ENCODE data around the gene KLHL30. TPM values are rescaled to one million over a fixed set of nuclear protein-coding genes. Genes with fewer than 3 reads are reported as not detected.

KLHL30 gene
- polyA plus RNA-seq, 2 donors = 0.21 to 0.24 TPM

GRCh38 chr2:238126775-238127164 is 11.7 kb upstream of the KLHL30 start:
- Histone ChIP-seq H3K36me3 (ENCODE audit: control insufficient read depth in 2 of 2, insufficient read depth in 2 of 2, low read length in 1 of 2) (no peaks in the 10 kb centered on the region), H3K4me3 (ENCODE audit: low read depth in 1 of 2, low read length in 2 of 2) (no peak overlapping the region), H3K4me1 (ENCODE audit: control insufficient read depth in 2 of 2, insufficient read depth in 2 of 2, low read length in 1 of 2) (peaks cover 0 to 7% of the 10 kb centered on the region in 2 donors), H3K27ac (ENCODE audit: low read depth in 2 of 2, low read length in 1 of 2) (no peak overlapping the region), H3K9me3 (ENCODE audit: control insufficient read depth in 2 of 2, insufficient read depth in 1 of 2, low read depth in 1 of 2, low read length in 1 of 2) (no peaks in the 10 kb centered on the region), H3K27me3 (ENCODE audit: control insufficient read depth in 1 of 2, insufficient read depth in 2 of 2, low read length in 2 of 2) (no peaks in the 10 kb centered on the region)
- 78 to 81% methylated on average over 2 of the region's 2 CpGs for WGBS, 2 donors

GRCh38 chr2:238127165-238128060 is 11.1 kb upstream of the KLHL30 start:
- no peak overlapping the region for H3K27ac ChIP-seq (ENCODE audit: low read depth in 2 of 2, low read length in 1 of 2)
- H3K27me3 ChIP-seq (ENCODE audit: control insufficient read depth in 1 of 2, insufficient read depth in 2 of 2, low read length in 2 of 2) = no peaks in the 10 kb centered on the region
- H3K9me3 ChIP-seq (ENCODE audit: control insufficient read depth in 2 of 2, insufficient read depth in 1 of 2, low read depth in 1 of 2, low read length in 1 of 2) = no peaks in the 10 kb centered on the region
- WGBS, 2 donors = 48 to 50% methylated on average over 33 to 36 of the region's 36 CpGs
- no peak overlapping the region for H3K4me3 ChIP-seq (ENCODE audit: low read depth in 1 of 2, low read length in 2 of 2)
- H3K4me1 ChIP-seq (ENCODE audit: control insufficient read depth in 2 of 2, insufficient read depth in 2 of 2, low read length in 1 of 2) = peaks cover 0 to 7% of the 10 kb centered on the region in 2 donors
- H3K36me3 ChIP-seq (ENCODE audit: control insufficient read depth in 2 of 2, insufficient read depth in 2 of 2, low read length in 1 of 2) = no peaks in the 10 kb centered on the region

GRCh38 chr2:238128061-238128440 is 10.4 kb upstream of the KLHL30 start:
- Histone ChIP-seq H3K27ac (ENCODE audit: low read depth in 2 of 2, low read length in 1 of 2) (no peak overlapping the region), H3K9me3 (ENCODE audit: control insufficient read depth in 2 of 2, insufficient read depth in 1 of 2, low read depth in 1 of 2, low read length in 1 of 2) (no peaks in the 10 kb centered on the region), H3K4me3 (ENCODE audit: low read depth in 1 of 2, low read length in 2 of 2) (no peak overlapping the region), H3K36me3 (ENCODE audit: control insufficient read depth in 2 of 2, insufficient read depth in 2 of 2, low read length in 1 of 2) (no peaks in the 10 kb centered on the region), H3K27me3 (ENCODE audit: control insufficient read depth in 1 of 2, insufficient read depth in 2 of 2, low read length in 2 of 2) (no peaks in the 10 kb centered on the region), H3K4me1 (ENCODE audit: control insufficient read depth in 2 of 2, insufficient read depth in 2 of 2, low read length in 1 of 2) (peaks cover 0 to 7% of the 10 kb centered on the region in 2 donors)
- 86% methylated on average over 22 of the region's 22 CpGs for WGBS, 2 donors

- no peak overlapping the region for H3K4me3 ChIP-seq (ENCODE audit: low read depth in 1 of 2, low read length in 2 of 2)
- no peaks in the 10 kb centered on the region for H3K9me3 ChIP-seq (ENCODE audit: control insufficient read depth in 2 of 2, insufficient read depth in 1 of 2, low read depth in 1 of 2, low read length in 1 of 2)
- WGBS, 2 donors = 70% methylated on average over 30 of the region's 30 CpGs
- no peaks in the 10 kb centered on the region for H3K27me3 ChIP-seq (ENCODE audit: control insufficient read depth in 1 of 2, insufficient read depth in 2 of 2, low read length in 2 of 2)
- no peak overlapping the region for H3K27ac ChIP-seq (ENCODE audit: low read depth in 2 of 2, low read length in 1 of 2)
- peaks cover 0 to 7% of the 10 kb centered on the region in 2 donors for H3K4me1 ChIP-seq (ENCODE audit: control insufficient read depth in 2 of 2, insufficient read depth in 2 of 2, low read length in 1 of 2)
- no peaks in the 10 kb centered on the region for H3K36me3 ChIP-seq (ENCODE audit: control insufficient read depth in 2 of 2, insufficient read depth in 2 of 2, low read length in 1 of 2)
Observed at GRCh38 chr2:238128534-238129001, 9.9 kb upstream of the KLHL30 start.

- Histone ChIP-seq H3K36me3 (ENCODE audit: control insufficient read depth in 2 of 2, insufficient read depth in 2 of 2, low read length in 1 of 2) (no peaks in the 10 kb centered on the region), H3K27ac (ENCODE audit: low read depth in 2 of 2, low read length in 1 of 2) (no peak overlapping the region), H3K4me1 (ENCODE audit: control insufficient read depth in 2 of 2, insufficient read depth in 2 of 2, low read length in 1 of 2) (peaks cover 0 to 6% of the 10 kb centered on the region in 2 donors), H3K4me3 (ENCODE audit: low read depth in 1 of 2, low read length in 2 of 2) (no peak overlapping the region), H3K27me3 (ENCODE audit: control insufficient read depth in 1 of 2, insufficient read depth in 2 of 2, low read length in 2 of 2) (no peaks in the 10 kb centered on the region), H3K9me3 (ENCODE audit: control insufficient read depth in 2 of 2, insufficient read depth in 1 of 2, low read depth in 1 of 2, low read length in 1 of 2) (no peaks in the 10 kb centered on the region)
- WGBS, 2 donors = 85 to 87% methylated on average over 22 of the region's 22 CpGs
Observed at GRCh38 chr2:238129166-238130010, 9.1 kb upstream of the KLHL30 start.

- Histone ChIP-seq H3K36me3 (ENCODE audit: control insufficient read depth in 2 of 2, insufficient read depth in 2 of 2, low read length in 1 of 2) (no peaks in the 10 kb centered on the region), H3K27ac (ENCODE audit: low read depth in 2 of 2, low read length in 1 of 2) (no peak overlapping the region), H3K4me1 (ENCODE audit: control insufficient read depth in 2 of 2, insufficient read depth in 2 of 2, low read length in 1 of 2) (peaks cover 0 to 6% of the 10 kb centered on the region in 2 donors), H3K27me3 (ENCODE audit: control insufficient read depth in 1 of 2, insufficient read depth in 2 of 2, low read length in 2 of 2) (no peaks in the 10 kb centered on the region), H3K9me3 (ENCODE audit: control insufficient read depth in 2 of 2, insufficient read depth in 1 of 2, low read depth in 1 of 2, low read length in 1 of 2) (no peaks in the 10 kb centered on the region), H3K4me3 (ENCODE audit: low read depth in 1 of 2, low read length in 2 of 2) (no peak overlapping the region)
- 86 to 94% methylated on average over 28 of the region's 28 CpGs for WGBS, 2 donors
Observed at GRCh38 chr2:238130111-238130695, 8.3 kb upstream of the KLHL30 start.

- no peaks in the 10 kb centered on the region for H3K36me3 ChIP-seq (ENCODE audit: control insufficient read depth in 2 of 2, insufficient read depth in 2 of 2, low read length in 1 of 2)
- no peak overlapping the region for H3K4me3 ChIP-seq (ENCODE audit: low read depth in 1 of 2, low read length in 2 of 2)
- no peaks in the 10 kb centered on the region for H3K9me3 ChIP-seq (ENCODE audit: control insufficient read depth in 2 of 2, insufficient read depth in 1 of 2, low read depth in 1 of 2, low read length in 1 of 2)
- peaks cover 0 to 6% of the 10 kb centered on the region in 2 donors for H3K4me1 ChIP-seq (ENCODE audit: control insufficient read depth in 2 of 2, insufficient read depth in 2 of 2, low read length in 1 of 2)
- no peak overlapping the region for H3K27ac ChIP-seq (ENCODE audit: low read depth in 2 of 2, low read length in 1 of 2)
- no peaks in the 10 kb centered on the region for H3K27me3 ChIP-seq (ENCODE audit: control insufficient read depth in 1 of 2, insufficient read depth in 2 of 2, low read length in 2 of 2)
- WGBS, 2 donors = 91% methylated on average over 65 to 68 of the region's 68 CpGs
Observed at GRCh38 chr2:238130696-238131628, 7.5 kb upstream of the KLHL30 start.

GRCh38 chr2:238131761-238132462 is 6.6 kb upstream of the KLHL30 start:
- 88 to 91% methylated on average over 13 to 14 of the region's 14 CpGs for WGBS, 2 donors

More at GRCh38 chr2:238131761-238132462, 6.6 kb upstream of the KLHL30 start:
- Histone ChIP-seq H3K9me3 (ENCODE audit: control insufficient read depth in 2 of 2, insufficient read depth in 1 of 2, low read depth in 1 of 2, low read length in 1 of 2) (no peaks in the 10 kb centered on the region), H3K4me3 (ENCODE audit: low read depth in 1 of 2, low read length in 2 of 2) (no peak overlapping the region), H3K4me1 (ENCODE audit: control insufficient read depth in 2 of 2, insufficient read depth in 2 of 2, low read length in 1 of 2) (peaks cover 0 to 6% of the 10 kb centered on the region in 2 donors), H3K27me3 (ENCODE audit: control insufficient read depth in 1 of 2, insufficient read depth in 2 of 2, low read length in 2 of 2) (no peaks in the 10 kb centered on the region), H3K27ac (ENCODE audit: low read depth in 2 of 2, low read length in 1 of 2) (no peak overlapping the region), H3K36me3 (ENCODE audit: control insufficient read depth in 2 of 2, insufficient read depth in 2 of 2, low read length in 1 of 2) (no peaks in the 10 kb centered on the region)
